MG63 (cell line): ENCODE measurements around the gene TMTC2. TPM values are rescaled to one million over a fixed set of nuclear protein-coding genes. Genes with fewer than 3 reads are reported as not detected.

Source experiments
- DNase-seq: peaks from one replicate; pipeline ENCODE4 v3.0.0-alpha.2; 2020
- H3K27me3 ChIP-seq: fragments of 250-450 bp; sonication (Bioruptor Pico); 2 replicates; pipeline ENCODE4 v1.5.1; 2020; ENCODE audit warnings: mild to moderate bottlenecking, moderate library complexity
- H3K36me3 ChIP-seq: fragments of 250-450 bp; sonication (Bioruptor Pico); 2 replicates; pipeline ENCODE4 v1.5.1; 2020; ENCODE audit warnings: mild to moderate bottlenecking, moderate library complexity
- H3K4me3 ChIP-seq: fragments of 250-450 bp; sonication (Bioruptor Pico); 2 replicates; pipeline ENCODE4 v1.5.1; 2020; ENCODE audit warnings: mild to moderate bottlenecking, moderate library complexity
- H3K9me3 ChIP-seq: fragments of 250-450 bp; sonication (Bioruptor Pico); 2 replicates; pipeline ENCODE4 v1.5.1; 2020; ENCODE audit warnings: mild to moderate bottlenecking, moderate library complexity
- total RNA-seq: library from RNA; depleted of rRNA; stranded (reverse); fragments of >200 nt; shearing (Covaris generic); gene quantifications from 2 replicates; pipeline ENCODE4 v1.2.3, GENCODE V29; 2014; ENCODE audit warnings: low replicate concordance

Gene TMTC2
- total RNA-seq, 1 experiment from 2014 or later: 1.8 TPM

DNA sequence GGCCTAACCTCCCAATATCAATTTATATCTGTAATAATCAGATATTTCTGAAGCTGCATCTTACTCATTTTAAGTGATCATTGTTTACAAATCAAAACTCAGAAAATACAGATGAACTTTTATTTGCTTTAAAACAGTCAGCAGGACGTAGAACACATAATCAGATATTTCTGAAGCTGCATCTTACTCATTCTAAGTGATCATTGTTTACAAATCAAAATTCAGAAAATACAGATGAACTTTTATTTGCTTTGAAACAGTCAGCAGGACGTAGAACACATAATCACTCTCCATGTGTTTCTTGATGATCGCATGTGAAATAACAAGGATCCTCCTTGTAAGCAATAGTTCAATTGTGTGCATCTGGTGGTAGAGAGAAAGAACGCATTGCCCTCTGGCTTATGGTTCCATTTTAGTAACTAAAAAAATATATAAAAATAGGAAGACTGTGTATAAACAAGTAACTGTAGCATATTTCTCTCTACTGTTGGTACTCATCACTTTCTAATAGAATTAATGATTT is 15.0 kb upstream of the TMTC2 start:
- H3K36me3 ChIP-seq: no peaks in the 10 kb centered on the region
- no peak for DNase-seq
- no peak overlapping the region for H3K4me3 ChIP-seq
- H3K27me3 ChIP-seq: no peaks in the 10 kb centered on the region
- no peaks in the 10 kb centered on the region for H3K9me3 ChIP-seq

DNA sequence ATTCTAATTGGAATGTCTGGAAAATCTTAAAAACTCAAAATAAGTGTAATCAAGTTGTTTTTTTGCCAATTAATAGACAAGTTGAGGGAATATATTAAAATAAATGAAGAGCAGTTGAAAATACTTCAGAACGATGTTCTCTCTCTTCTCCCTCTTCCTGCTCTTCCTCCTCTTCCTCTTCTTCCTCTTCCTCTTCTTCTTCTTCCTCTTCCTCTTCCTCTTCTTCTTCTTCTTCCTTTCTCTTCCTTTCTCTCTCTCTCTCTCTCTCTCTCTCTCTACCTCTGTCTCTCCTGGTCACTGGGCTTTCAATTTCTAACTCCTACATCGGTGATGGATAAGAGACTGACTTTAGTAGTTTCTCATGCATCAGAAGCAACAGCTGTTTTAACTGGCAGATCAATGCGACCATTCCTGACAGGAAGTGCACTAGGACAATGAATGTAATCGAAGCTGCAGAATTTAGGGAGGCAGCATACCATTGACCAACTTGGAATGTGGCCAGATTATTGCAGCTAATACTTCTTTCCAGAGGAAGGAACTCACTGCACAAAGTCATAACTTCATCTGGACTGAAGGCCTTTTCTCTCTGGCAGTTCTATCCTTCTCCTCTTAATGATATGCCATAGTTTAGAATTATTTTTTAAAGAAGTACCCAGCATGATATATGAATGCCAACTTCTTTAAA is 13.8 kb upstream of the TMTC2 start:
- no peak overlapping the region for H3K4me3 ChIP-seq
- no peaks in the 10 kb centered on the region for H3K36me3 ChIP-seq
- no peaks in the 10 kb centered on the region for H3K27me3 ChIP-seq
- DNase-seq: no peak
- H3K9me3 ChIP-seq: no peaks in the 10 kb centered on the region

DNA sequence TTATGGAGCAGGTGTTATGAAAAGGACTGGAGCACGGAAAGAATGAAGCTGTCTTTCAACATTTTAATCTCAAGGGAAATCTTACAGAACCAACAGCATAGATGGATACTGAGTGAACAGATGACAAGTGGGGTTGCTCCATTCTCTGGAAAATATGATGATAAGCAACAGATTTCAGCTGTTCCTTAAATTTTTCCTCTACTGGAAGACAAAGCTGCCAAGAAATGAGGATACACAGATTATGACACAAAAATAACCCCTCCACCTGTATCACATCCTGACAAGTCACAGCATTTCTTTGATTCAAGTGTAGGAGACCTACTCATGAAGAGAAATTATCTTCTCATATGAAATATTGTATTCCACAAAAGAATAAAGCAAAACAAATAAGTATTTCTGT is 13.0 kb upstream of the TMTC2 start:
- H3K36me3 ChIP-seq: no peaks in the 10 kb centered on the region
- no peak for DNase-seq
- H3K4me3 ChIP-seq: no peak overlapping the region
- H3K9me3 ChIP-seq: no peaks in the 10 kb centered on the region
- H3K27me3 ChIP-seq: no peaks in the 10 kb centered on the region

DNA sequence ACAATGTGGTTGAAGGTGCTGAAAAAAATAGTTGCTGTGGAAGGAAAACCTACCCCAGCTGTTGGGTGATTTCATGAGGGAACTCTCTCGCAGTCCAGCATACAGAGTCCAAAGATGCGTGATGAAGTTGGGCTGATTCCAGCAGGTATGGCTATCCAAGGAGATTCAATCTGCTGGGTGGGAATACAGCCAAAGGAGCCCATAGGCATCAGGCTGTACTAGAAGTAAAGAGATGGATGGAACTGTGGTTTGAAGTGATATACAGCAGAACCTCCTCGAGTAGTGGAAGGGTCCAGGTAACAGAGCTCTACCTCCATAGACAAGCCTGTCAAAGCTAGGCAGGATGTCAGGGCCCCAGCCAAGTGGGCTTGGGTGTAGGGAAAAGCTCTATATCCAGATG is 11.5 kb upstream of the TMTC2 start:
- Histone ChIP-seq H3K4me3 (no peak overlapping the region), H3K9me3 (no peaks in the 10 kb centered on the region), H3K27me3 (no peaks in the 10 kb centered on the region), H3K36me3 (no peaks in the 10 kb centered on the region)
- no peak for DNase-seq

DNA sequence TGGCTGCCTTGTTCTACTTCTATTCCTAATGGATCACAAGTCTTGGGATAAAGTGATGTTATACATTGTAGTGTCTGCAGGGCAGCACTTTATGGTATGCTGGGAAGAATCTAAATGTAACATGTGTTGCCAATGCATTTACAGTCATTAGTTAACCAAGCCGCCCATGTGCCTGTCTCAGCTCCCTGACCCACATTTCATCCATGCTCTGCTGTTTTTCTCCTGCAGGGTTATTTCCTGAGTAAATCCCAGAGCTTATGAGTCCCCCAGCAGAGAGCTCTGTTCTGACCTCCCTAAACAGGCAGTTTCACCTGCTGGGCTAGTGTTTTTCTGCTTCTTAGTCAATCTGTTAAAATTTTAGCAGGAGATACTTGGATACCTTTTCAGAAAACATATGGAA is 4.4 kb upstream of the TMTC2 start:
- H3K4me3 ChIP-seq: no peak overlapping the region
- no peak for DNase-seq
- no peaks in the 10 kb centered on the region for H3K36me3 ChIP-seq
- no peaks in the 10 kb centered on the region; the same call in 1 of the 2 replicates for H3K27me3 ChIP-seq
- H3K9me3 ChIP-seq: no peaks in the 10 kb centered on the region

DNA sequence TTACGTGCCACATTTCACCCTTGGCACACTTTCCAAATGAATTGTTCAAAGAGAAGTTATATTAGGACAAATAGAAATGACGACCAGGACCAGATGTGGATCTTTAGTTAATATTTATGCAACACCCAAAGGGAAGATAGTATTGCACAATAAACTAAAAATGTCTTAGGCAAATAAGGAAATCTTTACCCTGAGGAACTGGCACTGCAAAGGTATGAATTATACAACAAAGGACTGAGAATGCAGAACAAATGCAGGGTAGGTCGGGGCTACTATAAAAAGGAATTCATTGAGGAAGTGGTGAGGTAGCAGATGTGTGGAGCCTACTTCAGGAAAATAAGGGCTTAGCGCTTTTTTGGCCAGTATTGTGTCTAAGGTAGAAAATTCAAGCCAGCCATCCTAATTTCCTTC is 3.9 kb upstream of the TMTC2 start:
- no peaks in the 10 kb centered on the region for H3K36me3 ChIP-seq
- no peak overlapping the region for H3K4me3 ChIP-seq
- H3K27me3 ChIP-seq: no peaks in the 10 kb centered on the region; the same call in none of the 2 replicates
- DNase-seq: no peak
- no peaks in the 10 kb centered on the region for H3K9me3 ChIP-seq

DNA sequence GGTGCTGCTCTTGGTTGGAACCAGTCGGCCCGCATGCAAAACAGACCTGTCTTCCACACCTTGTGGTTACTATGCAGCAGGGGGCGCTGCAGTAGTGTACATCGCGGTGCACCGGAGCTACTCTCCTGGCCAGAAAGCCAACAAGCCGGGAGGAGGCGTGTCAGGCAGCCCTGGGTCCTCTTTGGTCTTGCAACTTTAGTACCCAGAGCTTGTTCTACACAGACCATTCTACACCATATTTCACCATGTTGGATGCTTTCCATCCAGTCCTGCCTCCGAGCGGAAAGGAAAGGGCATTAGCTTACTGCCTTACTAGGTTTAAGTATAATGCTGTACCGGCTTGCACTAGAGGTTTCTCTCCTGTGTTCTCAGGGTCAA is 927 bp upstream of the TMTC2 start:
- Histone ChIP-seq H3K36me3 (no peaks in the 10 kb centered on the region), H3K4me3 (peak overlapping the region; percentile 87), H3K9me3 (no peaks in the 10 kb centered on the region), H3K27me3 (no peaks in the 10 kb centered on the region; the same call in none of the 2 replicates)
- peak; percentile 90 for DNase-seq

DNA sequence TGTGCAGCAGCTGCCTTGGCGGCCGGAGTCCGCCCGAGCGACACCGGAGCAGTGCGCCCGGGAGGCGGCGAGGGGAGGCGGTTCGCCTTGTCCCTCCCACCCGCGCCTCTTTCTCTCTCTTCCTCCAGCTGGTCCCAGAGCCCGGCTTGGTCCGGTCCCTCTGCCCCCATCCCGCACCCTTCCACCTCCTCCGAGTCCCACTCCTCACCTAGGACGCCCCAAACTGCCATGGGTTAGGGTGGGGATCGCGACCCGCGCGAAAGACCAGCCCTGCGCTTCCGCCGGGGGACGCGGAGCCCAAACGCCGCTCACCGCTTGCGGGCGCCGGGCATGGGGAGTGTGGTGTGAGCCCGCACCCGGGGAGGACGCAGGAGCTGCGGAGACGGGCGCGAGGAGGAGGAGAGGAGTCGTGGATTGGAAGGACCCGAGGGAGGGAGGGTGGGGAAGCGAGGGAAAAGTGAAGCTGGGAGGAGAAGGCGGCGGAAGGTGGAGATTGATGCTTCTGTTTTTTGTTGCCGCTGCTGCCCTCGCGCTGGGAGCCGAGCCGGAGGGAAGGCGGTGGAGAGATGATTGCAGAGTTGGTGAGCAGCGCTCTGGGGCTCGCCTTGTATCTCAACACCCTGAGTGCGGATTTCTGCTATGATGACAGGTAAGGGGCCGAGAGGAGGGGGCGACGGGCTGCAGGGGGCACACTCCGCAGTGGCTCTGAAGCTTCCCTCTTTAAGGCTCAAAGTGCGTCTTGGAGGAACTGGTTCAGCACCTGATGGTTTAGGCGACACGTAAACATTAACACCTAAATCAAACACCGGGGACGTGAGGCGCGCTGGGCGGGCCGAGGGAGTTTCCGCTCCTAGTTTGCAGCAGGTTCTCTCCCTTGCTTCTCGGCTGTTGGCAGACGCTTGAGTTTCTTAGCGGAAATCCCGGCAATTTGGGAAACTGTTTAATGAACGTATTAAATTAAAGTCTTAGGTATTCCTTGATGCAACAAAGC is 610 bp downstream of the TMTC2 start:
- DNase-seq: peak; percentile 40
- no peaks in the 10 kb centered on the region for H3K36me3 ChIP-seq
- H3K27me3 ChIP-seq: no peaks in the 10 kb centered on the region; the same call in none of the 2 replicates
- H3K4me3 ChIP-seq: peak overlapping the region; percentile 87
- H3K9me3 ChIP-seq: no peaks in the 10 kb centered on the region

DNA sequence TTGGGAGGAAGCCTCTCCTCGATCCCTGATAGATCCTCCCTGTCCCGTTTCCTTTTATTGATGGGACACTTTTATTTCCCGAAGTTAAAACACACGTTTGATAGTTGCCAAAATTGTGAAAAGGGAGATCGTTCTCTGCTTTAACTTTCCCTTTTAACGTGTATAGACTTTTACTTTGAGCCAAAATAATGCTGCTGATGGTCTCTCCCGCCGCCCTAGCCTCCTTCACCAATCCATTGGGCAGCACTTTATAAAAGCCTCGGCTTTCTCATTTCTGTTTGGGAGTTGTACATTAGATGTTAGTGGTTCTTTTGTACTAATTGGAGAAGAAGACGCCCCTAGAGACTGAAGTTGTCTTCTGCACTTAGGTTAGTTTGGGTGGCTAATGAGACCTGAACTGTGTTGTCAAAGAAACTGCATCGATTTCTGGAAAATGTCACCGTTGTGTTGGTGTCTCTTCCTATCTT is 1.4 kb downstream of the TMTC2 start:
- Histone ChIP-seq H3K27me3 (no peaks in the 10 kb centered on the region; the same call in none of the 2 replicates), H3K4me3 (peak overlapping the region; percentile 87), H3K36me3 (no peaks in the 10 kb centered on the region), H3K9me3 (no peaks in the 10 kb centered on the region)
- DNase-seq: no peak

DNA sequence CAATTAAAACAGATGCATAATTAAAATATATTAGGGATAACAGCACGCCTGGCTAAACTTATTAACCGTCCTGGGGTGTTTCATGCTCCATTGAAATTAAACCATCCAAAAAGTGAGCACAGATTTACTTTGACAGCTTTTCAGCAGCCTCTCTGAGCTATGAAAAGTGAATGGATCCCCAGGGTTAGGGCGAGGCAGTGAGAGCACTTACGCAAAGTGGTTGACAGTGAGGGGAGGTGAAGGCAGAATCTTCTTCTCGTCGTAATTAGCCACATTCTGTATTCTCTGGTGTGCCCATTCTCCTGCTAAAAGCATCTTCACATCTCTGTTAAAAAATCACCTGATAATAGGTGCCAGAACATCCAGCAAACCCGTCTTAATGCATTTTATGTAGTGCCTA is 1.9 kb downstream of the TMTC2 start:
- no peak for DNase-seq
- Histone ChIP-seq H3K4me3 (no peak overlapping the region), H3K9me3 (no peaks in the 10 kb centered on the region), H3K27me3 (no peaks in the 10 kb centered on the region; the same call in 1 of the 2 replicates), H3K36me3 (no peaks in the 10 kb centered on the region)

DNA sequence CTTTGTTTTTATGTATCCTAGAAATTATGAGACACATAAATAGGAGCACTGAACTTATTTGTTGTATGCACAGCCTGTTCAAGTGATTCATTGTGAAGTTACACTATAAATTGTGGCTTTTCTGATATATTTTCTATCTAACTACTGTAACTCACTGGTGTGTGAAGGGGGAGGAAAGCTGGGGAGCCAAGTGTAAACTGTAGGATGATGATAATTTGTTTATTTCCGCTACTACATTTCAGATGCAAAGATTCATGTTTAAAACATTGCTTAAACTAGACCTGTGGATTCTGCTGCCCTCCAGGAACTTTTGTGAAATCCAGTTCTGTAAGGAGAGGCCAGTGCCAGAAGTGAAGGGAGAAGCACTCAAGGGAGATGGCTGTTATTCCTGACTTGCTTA is 3.3 kb downstream of the TMTC2 start:
- Histone ChIP-seq H3K36me3 (no peaks in the 10 kb centered on the region), H3K4me3 (no peak overlapping the region), H3K9me3 (no peaks in the 10 kb centered on the region; the same call in 1 of the 2 replicates), H3K27me3 (no peaks in the 10 kb centered on the region; the same call in 1 of the 2 replicates)
- DNase-seq: no peak

DNA sequence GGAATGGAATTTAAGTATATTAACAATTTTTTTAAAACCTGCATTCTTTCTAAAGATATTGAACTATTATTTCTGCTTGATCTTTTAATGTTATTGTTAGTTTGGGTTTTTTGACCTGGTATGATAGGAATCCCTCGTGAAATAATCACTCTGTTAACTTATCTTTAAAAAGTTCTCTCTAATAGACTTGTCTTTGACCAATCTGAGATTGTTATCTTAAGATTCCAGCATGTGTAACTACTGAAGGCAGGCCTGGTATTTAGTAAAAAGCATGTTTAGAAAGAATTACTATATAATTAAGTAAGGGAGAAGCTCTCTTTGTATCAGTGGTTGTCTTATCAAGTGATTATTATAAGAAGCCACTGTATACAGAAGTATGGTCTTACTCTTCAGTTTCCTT is 4.8 kb downstream of the TMTC2 start:
- Histone ChIP-seq H3K4me3 (no peak overlapping the region), H3K9me3 (no peaks in the 10 kb centered on the region; the same call in 1 of the 2 replicates), H3K36me3 (no peaks in the 10 kb centered on the region), H3K27me3 (no peaks in the 10 kb centered on the region; the same call in 1 of the 2 replicates)
- no peak for DNase-seq

DNA sequence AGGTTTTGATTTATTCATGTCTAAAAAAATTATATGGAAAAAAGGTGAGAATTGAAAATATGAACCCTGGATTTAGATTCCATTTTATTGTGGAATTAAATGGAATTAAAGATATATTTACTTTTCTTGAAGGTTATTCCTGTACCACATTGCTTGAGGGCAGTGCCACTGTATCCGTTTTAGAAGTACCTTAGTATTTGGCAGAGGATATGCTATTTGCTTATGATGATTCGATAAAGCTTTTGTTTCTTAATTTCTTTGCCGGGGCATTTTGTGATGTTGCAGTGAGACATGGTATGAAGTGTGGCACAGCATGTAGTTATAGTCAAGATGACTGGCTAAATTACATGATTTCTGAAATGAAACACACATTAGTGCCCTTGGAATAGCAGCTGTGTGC is 7.6 kb downstream of the TMTC2 start:
- no peaks in the 10 kb centered on the region for H3K36me3 ChIP-seq

DNA sequence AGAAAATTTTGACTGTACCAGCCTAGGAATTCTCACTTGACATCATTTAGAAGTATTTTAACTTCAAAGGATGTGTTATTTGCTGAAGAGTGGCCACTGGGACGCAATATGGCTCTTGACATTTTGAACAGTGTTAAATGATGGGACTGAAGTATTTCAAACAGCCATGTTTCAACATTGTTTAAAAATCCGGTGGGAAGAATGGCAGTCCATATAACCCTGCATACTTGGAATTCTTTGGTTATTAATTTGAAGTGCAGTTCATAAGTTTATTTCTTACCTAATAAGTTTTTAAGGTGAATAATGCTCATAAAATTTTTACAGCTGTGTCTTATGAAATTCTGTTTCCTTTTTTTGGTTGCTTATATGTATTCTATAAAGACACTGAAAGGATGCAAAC is 8.3 kb downstream of the TMTC2 start:
- Histone ChIP-seq H3K36me3 (no peaks in the 10 kb centered on the region), H3K4me3 (no peak overlapping the region), H3K9me3 (no peaks in the 10 kb centered on the region; the same call in 1 of the 2 replicates), H3K27me3 (no peaks in the 10 kb centered on the region)
- DNase-seq: no peak

More for the DNA sequence above, 7.6 kb downstream of the TMTC2 start:
- Histone ChIP-seq H3K27me3 (no peaks in the 10 kb centered on the region), H3K9me3 (no peaks in the 10 kb centered on the region; the same call in 1 of the 2 replicates), H3K4me3 (no peak overlapping the region)
- no peak for DNase-seq

DNA sequence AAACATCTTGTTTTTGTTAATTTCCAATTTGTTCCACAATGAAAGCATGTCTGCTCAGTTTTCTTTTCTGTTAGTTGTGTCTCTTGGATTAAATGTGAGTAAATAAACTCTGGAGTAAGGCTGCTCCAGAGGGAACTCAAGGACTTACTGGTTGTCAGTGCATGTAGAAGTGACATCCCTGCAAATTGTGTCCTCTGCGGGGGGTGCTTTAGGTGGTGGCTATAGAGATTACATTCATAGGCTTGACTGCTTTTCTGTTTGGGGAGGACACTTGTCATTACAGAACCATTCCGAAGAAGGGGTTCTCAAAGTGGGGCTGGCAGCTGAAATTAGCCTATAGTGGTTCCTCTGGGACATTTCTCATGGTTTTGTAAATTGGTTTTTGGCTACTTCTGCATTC is 8.8 kb downstream of the TMTC2 start:
- Histone ChIP-seq H3K9me3 (no peaks in the 10 kb centered on the region; the same call in 1 of the 2 replicates), H3K36me3 (no peaks in the 10 kb centered on the region), H3K4me3 (no peak overlapping the region), H3K27me3 (no peaks in the 10 kb centered on the region)
- no peak for DNase-seq

DNA sequence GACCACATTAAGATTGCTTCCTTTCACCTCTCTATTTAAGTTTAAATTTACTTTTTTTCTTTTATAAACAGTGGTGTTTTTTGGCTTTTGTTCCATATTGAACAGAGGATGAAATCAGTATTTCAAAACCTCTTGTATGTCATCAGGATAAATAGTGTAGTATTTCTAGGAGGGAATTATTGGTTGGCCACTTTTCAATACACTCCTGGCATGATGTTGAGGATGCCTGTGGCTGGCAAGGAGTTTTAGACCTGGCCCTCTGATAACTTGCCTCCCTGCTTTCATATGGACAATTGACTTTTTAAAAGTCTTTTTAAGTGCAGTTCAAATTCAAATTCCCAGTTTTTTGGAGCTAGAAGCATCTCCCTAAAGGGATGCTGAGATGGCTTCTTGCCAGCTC is 9.8 kb downstream of the TMTC2 start:
- H3K36me3 ChIP-seq: no peaks in the 10 kb centered on the region
- no peak for DNase-seq
- H3K9me3 ChIP-seq: no peaks in the 10 kb centered on the region; the same call in 1 of the 2 replicates
- H3K27me3 ChIP-seq: no peaks in the 10 kb centered on the region
- H3K4me3 ChIP-seq: no peak overlapping the region
